Activated naive CD4-positive, alpha-beta T cell treated with anti-CD3 and anti-CD28 coated beads, Interleukin-2, amount 50 U/mL, for 16 hours (primary cell): ENCODE data around the gene NUP62.
A peak's percentile ranks its signal among the peaks of the same experiment; 100 is the strongest.
"Not testable (repeated sequence)": the region's sequence is repeated elsewhere in the genome, so short reads cannot be mapped to it uniquely, and the experiment has no call there.

Source experiments
- DNase-seq: peaks from one replicate; pipeline ENCODE4 v3.0.0-alpha.2; 2020

Gene NUP62

GRCh38 chr19:49951806-49952478 is 22.6 kb upstream of the NUP62 start:
- no peak for DNase-seq

- no peak for DNase-seq
Observed at GRCh38 chr19:49950956-49951526, 21.7 kb upstream of the NUP62 start.

GRCh38 chr19:49950590-49950948 is 21.3 kb upstream of the NUP62 start:
- DNase-seq = no peak

GRCh38 chr19:49949742-49950589 is 20.7 kb upstream of the NUP62 start:
- no peak for DNase-seq

- DNase-seq = no peak
Observed at GRCh38 chr19:49946415-49946814, 17.1 kb upstream of the NUP62 start.

DNA sequence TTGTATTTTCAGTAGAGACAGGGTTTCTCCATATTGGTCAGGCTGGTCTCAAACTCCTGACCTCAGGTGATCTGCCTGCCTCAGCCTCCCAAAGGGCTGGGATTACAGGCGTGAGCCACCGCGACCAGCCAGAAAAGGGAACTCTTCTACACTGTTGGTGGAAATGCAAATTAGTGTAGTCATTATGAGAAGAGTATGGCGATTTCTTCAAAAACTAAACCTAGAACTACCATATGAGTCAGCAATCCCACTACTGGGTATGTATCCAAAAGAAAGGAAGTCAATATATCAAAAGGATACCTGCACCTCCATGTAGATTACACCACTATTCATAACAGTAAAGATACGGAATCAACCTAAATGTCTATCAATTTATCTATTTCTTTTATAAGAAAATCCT is 15.3 kb upstream of the NUP62 start:
- DNase-seq = not testable (repeated sequence)

DNA sequence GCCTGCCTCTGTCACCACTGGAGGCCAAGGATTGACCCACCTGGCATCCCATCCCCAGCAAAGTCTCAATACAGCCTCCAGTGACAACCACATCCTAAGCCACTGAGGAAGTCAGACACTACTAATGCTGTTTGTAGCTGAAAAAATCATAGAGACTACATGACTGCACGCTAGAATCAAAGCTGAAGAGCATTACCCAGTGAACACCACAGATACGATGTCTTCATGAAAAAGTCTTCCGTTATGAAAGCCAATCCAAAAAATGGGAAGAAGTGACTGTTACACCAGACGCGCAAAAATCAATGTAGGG is 11.1 kb upstream of the NUP62 start:
- DNase-seq = no peak

DNA sequence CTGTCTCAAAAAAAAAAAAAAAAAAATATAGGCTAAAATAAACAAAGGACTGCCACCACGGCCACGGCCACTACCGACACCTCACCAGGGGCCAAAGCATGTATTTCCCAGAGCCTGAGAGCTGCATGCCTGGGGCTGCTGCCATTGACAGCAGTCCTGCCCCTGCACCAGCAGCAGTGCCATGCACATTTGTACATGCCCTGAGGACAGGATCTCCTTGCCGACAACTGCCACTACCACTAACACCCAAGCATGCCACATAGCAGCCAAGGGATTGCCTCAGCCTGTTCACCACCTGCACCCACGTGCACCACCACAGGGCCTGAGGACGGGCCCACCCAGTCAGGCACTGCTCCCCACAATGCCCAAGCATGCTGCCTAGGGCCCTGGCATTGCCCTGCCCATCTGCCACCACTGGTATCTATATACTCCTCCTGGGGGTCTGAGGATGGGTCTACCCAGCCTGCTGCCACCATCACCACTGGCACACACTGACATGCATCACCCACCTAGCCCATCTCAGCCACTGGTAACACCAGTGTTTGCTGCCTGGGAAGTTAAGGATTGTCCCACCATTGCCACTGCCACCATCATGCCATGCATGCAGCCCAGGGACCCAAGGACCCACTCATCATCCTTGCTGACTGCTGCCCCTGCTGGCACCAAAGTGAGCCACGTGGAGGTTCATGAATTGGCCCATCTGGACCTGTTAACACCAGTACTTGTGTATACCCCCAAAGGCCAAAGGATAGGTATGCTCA is 10.6 kb upstream of the NUP62 start:
- no peak for DNase-seq

DNA sequence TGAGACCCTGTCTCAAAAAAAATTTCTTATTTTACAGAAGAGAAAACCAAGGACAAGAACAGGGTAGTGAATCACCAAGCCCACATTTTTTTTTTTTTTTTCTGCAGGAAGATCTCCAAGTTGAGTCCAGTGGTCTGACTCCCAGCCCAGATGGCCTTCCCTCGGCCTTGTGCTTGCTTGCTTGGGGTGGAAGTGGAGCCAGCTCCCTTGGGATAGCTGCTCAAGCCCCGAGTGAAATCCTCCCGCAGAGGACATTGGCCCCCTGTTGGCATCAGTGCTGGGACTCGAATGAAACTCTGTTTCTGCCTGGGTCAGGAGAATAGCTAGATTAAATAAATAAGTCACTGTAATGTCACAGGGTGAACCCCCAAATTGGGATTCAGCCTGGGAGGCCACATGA is 9.4 kb upstream of the NUP62 start:
- DNase-seq = no peak

DNA sequence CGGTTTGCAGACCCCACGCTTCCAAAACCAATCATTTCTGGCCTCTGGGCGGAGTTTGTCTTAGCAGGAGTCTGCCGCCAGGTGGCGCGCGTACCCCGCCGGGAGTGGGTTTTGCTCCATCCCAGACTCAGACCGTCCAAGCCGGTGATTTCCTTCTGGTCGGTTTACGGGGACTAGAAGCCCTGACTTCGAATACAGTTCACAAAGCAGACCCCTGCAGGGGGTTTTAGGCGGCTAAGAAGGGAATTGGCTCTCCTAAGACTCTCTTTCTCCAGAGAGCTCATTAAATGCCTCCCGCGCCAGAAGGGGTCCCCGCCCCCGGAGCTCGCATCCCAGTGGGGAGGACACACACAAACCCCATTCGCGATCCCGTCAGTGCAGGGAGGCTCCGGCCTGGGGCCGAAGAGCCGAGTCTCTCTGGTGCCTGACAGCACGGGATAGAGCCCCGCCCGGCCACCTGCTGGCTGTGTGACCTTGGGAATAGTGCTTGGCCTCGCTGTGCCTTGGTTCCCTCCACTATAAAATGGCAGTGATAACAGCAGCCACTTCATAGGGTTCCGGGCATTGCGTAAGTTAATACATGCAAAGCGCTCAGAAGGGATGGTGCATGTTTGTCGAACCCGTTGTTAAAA is 8.6 kb upstream of the NUP62 start:
- DNase-seq = peak; percentile 72

- no peak for DNase-seq
Observed at GRCh38 chr19:49936549-49936948, 7.2 kb upstream of the NUP62 start.

DNA sequence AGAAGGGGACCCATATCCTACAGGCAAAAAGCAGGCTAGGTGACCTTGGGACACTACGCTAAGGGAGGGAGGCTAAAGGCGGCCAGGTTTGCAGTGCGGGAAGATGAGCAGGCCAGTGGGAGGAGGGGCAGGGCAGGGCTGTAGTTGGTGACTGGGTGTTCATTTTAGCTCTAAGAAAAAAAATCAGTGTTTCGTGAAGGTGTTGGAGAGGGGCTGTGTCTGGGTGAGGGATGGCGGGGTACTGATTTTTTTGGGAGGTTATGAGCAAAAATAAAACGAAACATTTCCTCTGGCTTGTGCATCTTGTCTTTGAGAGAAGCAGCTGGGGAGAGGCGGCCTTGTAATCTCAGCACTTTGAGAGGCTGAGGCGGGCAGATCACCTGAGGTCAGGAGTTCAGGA is 4.3 kb upstream of the NUP62 start:
- DNase-seq = no peak

- no peak for DNase-seq
Observed at GRCh38 chr19:49932731-49933131, 3.4 kb upstream of the NUP62 start.

- no peak for DNase-seq
Observed at GRCh38 chr19:49932041-49932451, 2.7 kb upstream of the NUP62 start.

- no peak for DNase-seq
Observed at GRCh38 chr19:49931293-49932040, 2.2 kb upstream of the NUP62 start.

- DNase-seq = no peak
Observed at GRCh38 chr19:49930483-49931011, 1.2 kb upstream of the NUP62 start.

DNA sequence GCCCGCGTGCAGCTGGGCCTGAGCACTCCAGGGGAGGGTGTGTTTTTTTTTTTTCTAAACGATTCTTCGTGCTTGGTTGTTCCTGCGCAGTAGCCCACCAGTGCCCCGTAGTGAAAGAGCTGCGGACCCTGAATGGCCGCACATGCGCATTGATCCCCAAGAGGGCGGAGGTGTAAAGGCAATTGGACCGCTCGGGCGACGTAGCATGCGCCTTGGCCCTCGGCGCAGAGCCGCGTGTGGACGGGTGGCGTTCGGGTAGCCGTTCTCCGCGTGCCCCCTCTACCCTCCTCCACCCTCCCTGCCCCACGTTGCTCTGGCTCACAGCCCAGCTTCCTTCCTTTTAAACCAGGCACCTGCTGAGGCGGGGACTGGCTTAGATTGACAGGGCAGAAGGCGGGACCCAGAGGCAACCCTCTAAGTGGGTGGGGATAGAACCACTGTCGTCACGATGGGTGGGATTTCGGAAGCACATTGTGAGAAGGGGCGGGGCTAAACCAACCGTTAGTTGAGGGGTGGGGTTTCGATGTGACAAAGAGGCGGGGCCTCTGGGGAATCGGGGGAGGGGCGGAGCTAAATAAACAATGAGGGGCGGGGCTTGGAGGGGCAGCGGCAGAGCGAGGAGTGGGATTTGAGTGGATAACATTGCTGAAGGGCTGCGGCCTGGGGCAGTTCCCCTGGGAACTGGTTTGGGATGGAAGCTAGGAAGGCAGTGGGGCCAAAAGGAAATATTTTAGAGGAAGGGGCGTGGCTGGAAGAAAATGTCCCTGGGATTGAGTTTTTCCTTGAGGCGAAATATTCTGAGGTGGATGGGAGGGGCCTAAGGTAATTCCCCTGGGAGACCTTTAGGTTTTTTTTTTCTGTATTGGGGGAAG is 543 bp upstream of the NUP62 start:
- DNase-seq = peak; percentile 92

GRCh38 chr19:49927526-49928264 is 1.6 kb downstream of the NUP62 start:
- DNase-seq = no peak

- no peak for DNase-seq
Observed at GRCh38 chr19:49926515-49926914, 2.8 kb downstream of the NUP62 start.

- DNase-seq = no peak
Observed at GRCh38 chr19:49925486-49925885, 3.8 kb downstream of the NUP62 start.
